SK-N-MC (cell line): ENCODE data around the gene DNAH10.

Experiments used
- DNase-seq: peaks from one replicate; pipeline ENCODE4 v3.0.0-alpha.2; 2011; ENCODE audit warnings: low read depth, low spot score
- H3K27ac ChIP-seq: fragments of 200-600 bp; sonication (generic); 2 replicates; pipeline ENCODE4 v1.5.1; 2016; ENCODE audit warnings: mixed run types
- H3K36me3 ChIP-seq: fragments of 200-600 bp; sonication (generic); 2 replicates; pipeline ENCODE4 v1.6.1; 2017; ENCODE audit warnings: antibody characterized with exemption, low read length, mixed read lengths; ENCODE audit not compliant: insufficient read depth
- H3K4me3 ChIP-seq: fragments of 200-600 bp; sonication (generic); 2 replicates; pipeline ENCODE4 v1.5.1; 2016
- H3K9ac ChIP-seq: fragments of 200-600 bp; sonication (generic); 2 replicates; pipeline ENCODE4 v1.8.0; 2017; ENCODE audit warnings: mixed run types, mixed read lengths; ENCODE audit not compliant: insufficient read length
- H3K9me3 ChIP-seq: fragments of 200-600 bp; sonication (generic); 2 replicates; pipeline ENCODE4 v1.6.1; 2017; ENCODE audit warnings: low read depth, mild to moderate bottlenecking, antibody characterized with exemption, low read length, moderate library complexity, mixed read lengths
- EZH2 ChIP-seq: fragments of 200-600 bp; sonication (generic); IDR thresholded peaks from one replicate; pipeline ENCODE4 v1.6.1; 2017; ENCODE audit warnings: antibody characterized with exemption
- FOXP2 ChIP-seq: optimal IDR thresholded peaks from 2 replicates; pipeline ENCODE3; 2011; ENCODE audit warnings: mild to moderate bottlenecking, moderate library complexity; ENCODE audit not compliant: insufficient read depth; ENCODE audit errors: extremely low read length, control extremely low read depth
- POLR2AphosphoS5 ChIP-seq: IDR thresholded peaks from 2 replicates; pipeline ENCODE4 v1.6.1; 2012; ENCODE audit warnings: mild to moderate bottlenecking, low read depth, low read length, borderline replicate concordance

Gene DNAH10

DNA sequence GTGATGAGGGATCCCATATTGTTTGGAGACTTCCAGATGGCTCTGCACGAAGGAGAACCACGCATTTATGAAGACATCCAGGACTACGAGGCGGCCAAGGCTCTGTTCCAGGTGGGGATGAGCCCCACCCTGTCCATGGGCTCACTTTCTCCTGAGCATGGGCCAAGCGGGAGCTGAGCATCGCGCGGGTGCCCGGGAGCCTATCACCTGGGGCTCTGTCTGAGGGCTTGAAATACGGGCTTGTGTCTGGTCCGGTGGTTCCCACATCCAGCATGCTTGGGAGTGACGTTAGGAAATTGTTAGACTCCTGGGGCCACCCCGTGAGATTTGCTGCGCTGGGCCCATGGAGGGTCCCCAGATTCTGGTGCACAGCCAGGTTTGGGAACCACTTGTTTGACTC lies 117.6 kb downstream of the DNAH10 start:
- H3K9ac ChIP-seq: no peak overlapping the region
- no peak overlapping the region for H3K4me3 ChIP-seq
- DNase-seq: no peak
- no peaks in the 10 kb centered on the region for H3K9me3 ChIP-seq
- H3K27ac ChIP-seq: no peak overlapping the region
- no peak for TF ChIP-seq POLR2AphosphoS5
- TF ChIP-seq EZH2: no peak
- no peak for TF ChIP-seq FOXP2
- H3K36me3 ChIP-seq: no peaks in the 10 kb centered on the region

DNA sequence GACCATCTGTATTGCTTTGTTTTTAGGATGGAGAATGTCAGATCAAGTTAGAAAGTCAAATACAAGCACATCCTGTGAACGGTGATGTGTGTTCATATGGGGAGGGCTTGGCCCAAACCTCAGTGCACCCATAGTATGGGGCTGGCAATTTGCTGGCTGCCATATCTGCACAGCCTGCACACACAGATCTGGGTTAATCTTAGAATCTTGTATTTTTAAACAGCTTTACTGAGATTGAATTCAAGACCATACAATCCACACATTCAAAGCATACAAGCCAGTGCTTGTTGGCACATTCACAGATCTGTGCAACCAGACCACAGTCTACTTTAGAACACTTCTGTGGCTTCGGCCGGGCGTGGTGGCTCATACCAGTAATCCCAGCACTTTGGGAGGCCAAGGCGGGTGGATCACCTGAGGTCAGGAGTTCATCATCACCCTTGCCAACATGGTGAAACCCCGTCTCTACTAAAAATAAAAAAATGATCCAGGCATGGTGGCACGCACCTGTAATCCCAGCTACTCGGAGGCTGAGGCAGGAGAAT lies 120.1 kb downstream of the DNAH10 start:
- Histone ChIP-seq H3K27ac (no peak overlapping the region), H3K9me3 (no peaks in the 10 kb centered on the region), H3K4me3 (no peak overlapping the region), H3K9ac (no peak overlapping the region), H3K36me3 (no peaks in the 10 kb centered on the region)
- no peak for DNase-seq
- no peak for TF ChIP-seq POLR2AphosphoS5
- TF ChIP-seq EZH2: no peak
- no peak for TF ChIP-seq FOXP2

DNA sequence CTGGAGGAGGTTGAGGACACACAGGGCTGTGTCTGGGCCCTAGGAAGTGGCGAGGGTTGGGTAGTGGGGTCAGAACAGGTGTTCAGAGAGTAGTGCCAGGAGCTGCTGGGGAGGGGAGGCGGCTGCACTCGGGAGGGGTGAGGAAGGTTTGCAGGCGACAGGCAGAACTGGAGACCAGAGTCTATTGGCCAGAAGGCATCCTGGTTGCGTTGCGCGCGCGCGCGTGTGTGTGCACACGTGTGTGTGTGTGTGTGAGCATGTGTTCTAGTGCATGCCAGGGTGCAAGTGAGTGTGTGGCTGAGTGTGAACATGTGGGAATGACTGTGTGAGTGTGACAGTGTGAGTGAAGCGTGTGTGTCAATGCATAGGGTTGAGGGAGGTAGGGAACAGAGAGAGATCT lies 124.2 kb downstream of the DNAH10 start:
- H3K9me3 ChIP-seq: no peaks in the 10 kb centered on the region
- TF ChIP-seq EZH2 (no peak), POLR2AphosphoS5 (no peak), FOXP2 (no peak)
- no peak overlapping the region for H3K27ac ChIP-seq
- no peak for DNase-seq
- no peaks in the 10 kb centered on the region for H3K36me3 ChIP-seq
- H3K4me3 ChIP-seq: no peak overlapping the region
- H3K9ac ChIP-seq: no peak overlapping the region

DNA sequence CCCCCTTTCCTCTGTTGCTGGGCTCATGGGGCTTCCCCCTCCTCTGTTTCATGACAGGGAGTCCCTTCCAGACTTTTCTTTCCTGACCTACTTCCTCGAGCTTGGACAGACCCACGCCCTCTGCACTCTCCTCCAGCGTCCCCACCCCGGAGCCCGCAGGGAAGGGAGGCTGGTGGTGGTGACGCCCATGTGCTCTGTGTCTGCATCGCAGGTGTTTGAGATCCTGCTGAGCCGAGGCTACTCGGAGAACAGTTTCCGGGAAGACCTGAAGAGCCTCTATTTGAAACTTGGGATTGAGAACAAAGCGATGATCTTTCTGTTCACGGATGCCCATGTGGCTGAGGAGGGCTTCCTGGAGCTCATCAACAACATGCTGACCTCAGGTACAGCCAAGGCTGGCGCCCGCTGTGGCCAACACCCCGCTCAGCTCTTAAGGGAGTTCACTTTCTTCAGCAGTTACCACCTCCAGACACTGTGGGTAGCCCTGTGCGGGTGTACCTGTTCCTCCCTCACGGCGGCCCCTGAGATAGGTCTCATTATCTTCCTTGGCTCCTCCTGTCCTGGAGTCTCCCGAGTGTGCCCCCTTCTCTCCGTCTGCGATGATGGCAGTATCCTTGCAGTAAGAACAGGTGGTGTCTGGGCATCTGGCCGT lies 125.0 kb downstream of the DNAH10 start:
- no peak for DNase-seq
- H3K27ac ChIP-seq: no peak overlapping the region
- H3K9me3 ChIP-seq: no peaks in the 10 kb centered on the region
- H3K36me3 ChIP-seq: no peaks in the 10 kb centered on the region
- no peak for TF ChIP-seq FOXP2
- no peak for TF ChIP-seq POLR2AphosphoS5
- no peak for TF ChIP-seq EZH2
- H3K4me3 ChIP-seq: no peak overlapping the region
- H3K9ac ChIP-seq: no peak overlapping the region

DNA sequence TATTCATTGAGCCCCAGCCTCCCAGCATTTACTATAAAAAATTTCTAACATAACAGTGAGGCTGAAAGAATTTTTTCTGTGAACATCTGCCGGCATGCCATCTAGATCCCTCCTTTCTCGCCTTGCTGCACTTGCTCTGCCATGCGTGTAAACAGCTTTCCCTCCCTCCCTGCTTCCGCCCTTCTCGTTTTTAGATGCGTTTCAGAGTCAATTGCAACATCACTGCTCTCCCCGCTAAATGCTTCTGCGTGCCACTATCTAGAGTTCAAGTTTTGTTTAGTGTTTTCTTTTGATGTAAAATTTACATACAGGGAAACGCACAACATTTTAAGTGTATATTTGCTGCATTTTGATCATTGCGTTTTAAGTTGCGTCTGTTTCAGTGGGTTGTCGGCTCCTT lies 126.9 kb downstream of the DNAH10 start:
- no peaks in the 10 kb centered on the region for H3K9me3 ChIP-seq
- TF ChIP-seq POLR2AphosphoS5 (no peak), FOXP2 (no peak), EZH2 (no peak)
- no peak overlapping the region for H3K4me3 ChIP-seq

DNA sequence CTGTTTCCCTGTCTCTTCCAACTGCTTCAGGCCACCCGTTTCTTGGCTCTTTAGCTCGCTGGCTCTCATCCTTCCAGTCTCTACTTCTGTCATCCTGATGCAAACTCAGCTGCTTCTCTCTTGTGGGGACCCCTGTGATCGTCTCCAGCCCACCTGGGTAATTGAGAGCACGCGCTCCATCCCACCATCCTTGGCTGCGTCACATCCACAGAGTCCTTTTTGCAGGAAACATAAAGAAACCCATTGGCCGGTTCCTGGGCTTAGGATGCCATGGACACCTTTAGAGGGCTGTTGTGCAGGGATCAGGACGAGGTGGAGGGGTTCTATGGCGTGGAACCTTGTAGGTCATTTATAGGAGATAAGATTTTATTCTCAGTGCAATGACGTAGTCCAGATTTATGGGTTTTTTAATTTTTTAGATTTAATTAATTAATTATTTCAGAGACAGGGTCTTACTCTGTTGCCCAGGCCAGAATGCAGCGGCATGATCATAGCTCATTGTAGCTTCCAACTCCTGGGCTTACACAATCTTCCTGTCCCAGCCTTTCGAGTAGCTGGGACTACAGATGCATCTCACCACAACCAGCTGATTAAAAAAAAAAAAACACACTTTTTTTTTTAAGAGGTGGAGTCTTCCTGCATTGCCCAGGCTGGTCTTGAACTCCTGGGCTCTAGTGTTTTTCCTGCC lies 127.9 kb downstream of the DNAH10 start:
- DNase-seq: no peak
- TF ChIP-seq FOXP2 (no peak), EZH2 (no peak), POLR2AphosphoS5 (no peak)
- H3K9ac ChIP-seq: no peak overlapping the region
- no peaks in the 10 kb centered on the region for H3K9me3 ChIP-seq
- H3K4me3 ChIP-seq: no peak overlapping the region
- no peak overlapping the region for H3K27ac ChIP-seq
- H3K36me3 ChIP-seq: no peaks in the 10 kb centered on the region

More for the DNA sequence above, 126.9 kb downstream of the DNAH10 start:
- Histone ChIP-seq H3K27ac (no peak overlapping the region), H3K9ac (no peak overlapping the region), H3K36me3 (no peaks in the 10 kb centered on the region)
- no peak for DNase-seq

DNA sequence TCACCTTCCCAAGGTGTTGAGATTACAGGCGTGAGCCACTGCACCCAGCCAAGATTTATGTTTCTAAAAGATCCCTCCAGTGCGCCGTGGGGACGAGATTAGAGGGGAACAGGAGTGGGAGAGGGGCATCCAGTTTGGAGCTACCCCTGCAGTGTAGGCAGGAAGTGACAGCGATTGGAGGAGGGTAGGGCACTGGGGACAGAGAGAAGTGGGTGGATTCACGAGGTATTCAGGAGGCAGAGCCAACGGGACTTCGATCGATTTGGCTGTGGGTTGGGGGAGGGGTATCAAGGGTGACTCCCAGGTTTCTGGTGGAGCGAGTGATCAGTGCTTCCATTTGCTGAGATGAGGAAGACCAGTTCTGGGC lies 128.4 kb downstream of the DNAH10 start:
- no peaks in the 10 kb centered on the region for H3K9me3 ChIP-seq
- no peak overlapping the region for H3K9ac ChIP-seq
- H3K27ac ChIP-seq: no peak overlapping the region
- no peaks in the 10 kb centered on the region for H3K36me3 ChIP-seq
- TF ChIP-seq POLR2AphosphoS5 (no peak), EZH2 (no peak), FOXP2 (no peak)
- H3K4me3 ChIP-seq: no peak overlapping the region
- no peak for DNase-seq

DNA sequence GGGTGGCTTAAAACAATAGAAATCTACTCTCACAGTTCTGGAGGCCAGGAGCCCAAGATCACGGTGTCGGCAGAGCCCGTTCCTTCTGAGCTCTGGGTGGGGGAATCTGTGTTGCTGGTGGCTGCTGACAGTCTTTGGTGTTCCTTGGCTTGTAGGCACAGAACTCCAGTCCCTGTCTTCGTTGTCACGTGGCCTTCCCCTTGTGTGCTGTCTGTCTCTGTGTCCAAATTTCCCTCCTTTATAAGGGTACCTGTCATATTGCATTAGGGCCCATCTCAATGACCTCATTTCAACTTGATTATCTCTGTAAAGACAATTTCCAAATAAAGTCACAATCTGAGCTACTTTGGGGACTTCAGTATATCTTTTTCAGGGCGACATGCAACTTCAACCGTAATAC lies 128.9 kb downstream of the DNAH10 start:
- H3K27ac ChIP-seq: no peak overlapping the region
- no peak for DNase-seq
- H3K9ac ChIP-seq: no peak overlapping the region
- H3K9me3 ChIP-seq: no peaks in the 10 kb centered on the region
- TF ChIP-seq EZH2: no peak
- H3K4me3 ChIP-seq: no peak overlapping the region
- H3K36me3 ChIP-seq: no peaks in the 10 kb centered on the region

DNA sequence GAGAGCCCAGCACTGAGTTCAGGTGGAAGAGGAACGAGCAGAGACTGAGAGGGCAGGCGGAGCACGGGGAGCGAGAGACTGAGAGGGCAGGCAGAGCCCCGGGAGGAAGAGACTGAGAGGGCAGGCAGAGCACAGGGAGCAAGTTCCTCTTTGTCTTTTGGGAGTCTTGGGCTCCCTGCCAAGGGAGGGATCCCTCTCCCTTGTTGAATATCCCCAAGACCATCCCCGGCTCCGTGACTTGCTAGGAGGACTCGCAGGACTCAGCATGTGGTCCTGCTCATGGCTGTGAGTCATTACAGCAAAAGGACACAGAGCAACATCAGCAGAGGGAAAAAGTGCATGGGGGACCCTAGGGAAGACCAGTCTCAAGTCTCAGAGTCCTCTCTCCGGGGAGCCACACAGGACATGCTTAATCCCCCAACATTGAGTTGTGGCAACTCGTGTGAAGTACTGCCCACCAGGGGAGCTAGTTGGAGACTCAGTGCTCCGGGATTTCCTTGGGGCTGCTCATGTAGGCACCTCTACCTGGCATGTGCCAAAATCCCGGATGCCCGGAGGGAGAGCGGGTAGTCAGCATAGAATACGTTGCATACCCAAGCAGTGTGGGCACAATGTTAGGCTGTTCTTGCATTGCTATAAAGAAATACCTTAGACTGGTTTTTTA lies 129.5 kb downstream of the DNAH10 start:
- no peak for DNase-seq
- H3K9ac ChIP-seq: no peak overlapping the region
- H3K36me3 ChIP-seq: no peaks in the 10 kb centered on the region
- no peak overlapping the region for H3K4me3 ChIP-seq
- no peak for TF ChIP-seq FOXP2
- no peak for TF ChIP-seq POLR2AphosphoS5
- TF ChIP-seq EZH2: no peak
- no peak overlapping the region for H3K27ac ChIP-seq
- no peaks in the 10 kb centered on the region for H3K9me3 ChIP-seq
